Measurements from ENCODE around the gene PFKFB4. TPM values are rescaled to one million over a fixed set of nuclear protein-coding genes. Genes with fewer than 3 reads are reported as not detected.

The PFKFB4 gene
- total and polyA plus RNA-seq, 2 donors (not counting 1 experiment from before 2014, with no cell fraction given): 1.3 to 3.3 TPM

DNA sequence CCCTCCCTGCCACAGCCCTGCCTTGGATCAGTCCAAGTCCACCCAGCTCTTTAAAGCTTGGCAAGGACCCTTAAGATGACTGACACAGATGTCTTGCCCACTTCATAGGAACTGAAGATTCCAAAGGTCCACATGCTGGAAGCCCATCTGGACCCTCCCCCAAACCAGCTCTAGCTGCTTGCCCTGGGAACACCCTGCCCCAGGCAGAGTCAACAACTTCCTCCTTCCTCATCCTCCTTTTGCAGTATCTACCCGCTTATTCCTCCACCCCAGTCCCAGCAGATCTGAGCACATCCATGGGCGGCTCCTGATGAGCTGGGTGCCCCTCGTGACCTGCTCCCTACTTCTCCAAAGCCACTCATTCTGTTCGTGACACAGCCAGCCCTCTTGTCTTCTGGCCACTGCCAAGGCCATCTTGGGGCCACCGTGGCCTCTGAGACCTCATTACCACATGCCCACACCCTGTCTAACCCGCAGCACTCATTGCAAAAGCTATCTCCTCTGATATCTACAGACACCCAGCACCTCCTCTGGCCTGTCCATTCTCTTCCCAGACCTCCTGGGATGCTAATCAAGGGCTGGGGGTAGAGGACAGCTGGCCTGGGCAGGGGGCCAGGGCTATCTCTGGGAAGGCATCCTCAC is 2.0 kb upstream of the PFKFB4 start:
- H3K9me3 Mint-ChIP-seq (ENCODE audit: insufficient read depth): no peaks in the 10 kb centered on the region
- POLR2A ChIA-PET: interaction anchor here (1.2 kb wide), 1 partner anchor 258 kb away, joined by 3 read pairs; the partner anchor contains the start of gene NME6
- Histone ChIP-seq H3K27me3 (replicated peaks in 1 of 4; ENCODE audit: control extremely low read depth in 1 of 4, control insufficient read depth in 3 of 4, insufficient read depth in 4 of 4, low read length in 3 of 4) (no peaks in the 10 kb centered on the region), H3K9me3 (ENCODE audit: control extremely low read depth in 1 of 3, control insufficient read depth in 2 of 3, insufficient read depth in 1 of 3, low read length in 2 of 3) (no peaks in the 10 kb centered on the region), H3K36me3 (replicated peaks in 1 of 2; ENCODE audit: control extremely low read depth in 1 of 2, control insufficient read depth in 1 of 2, extremely low read depth in 1 of 2, insufficient read depth in 2 of 2, low read length in 1 of 2) (no peaks in the 10 kb centered on the region), H3K4me2 (replicated peaks; ENCODE audit: low read depth, low read length, poor library complexity, severe bottlenecking) (peak overlapping the region; percentile 83), H2AFZ (ENCODE audit: insufficient read depth, low read depth, low read length, poor library complexity, severe bottlenecking) (no peak overlapping the region), H4K20me1 (ENCODE audit: control insufficient read depth, insufficient read depth, low read length, poor library complexity, severe bottlenecking) (no peaks in the 10 kb centered on the region), H3K4me1 (ENCODE audit: control insufficient read depth in 2 of 2, insufficient read depth in 2 of 2, low read length in 2 of 2) (peaks cover 16 to 40% of the 10 kb centered on the region in 2 donors), H3K9ac (ENCODE audit: low read length) (no peak overlapping the region), H3K79me2 (ENCODE audit: control insufficient read depth, insufficient read depth, low read length) (no peaks in the 10 kb centered on the region), H3K4me3 (ENCODE audit: control extremely low read depth in 1 of 5, extremely low read depth in 1 of 5, insufficient read depth in 1 of 5, low read depth in 2 of 5, low read length in 4 of 5) (no peak overlapping the region), H3K27ac (ENCODE audit: low read length in 2 of 2) (no peak overlapping the region)
- no peak for ATAC-seq (ENCODE audit: low read depth)
- H3K4me1 Mint-ChIP-seq: peaks cover 33% of the 10 kb centered on the region
- intact Hi-C loops (cut with micrococcal nuclease): loop anchor here (5.0 kb wide), 2 partner anchors 371 to 464 kb away; partner anchors contain the start of genes CDC25A and NDUFAF3
- H3K4me3 Mint-ChIP-seq: peak overlapping the region; percentile 58
- DNase-seq: no peak
- 69% methylated on average over 5 of the region's 6 CpGs for WGBS (ENCODE audit: insufficient coverage)
- TF ChIP-seq, protein P1, sequence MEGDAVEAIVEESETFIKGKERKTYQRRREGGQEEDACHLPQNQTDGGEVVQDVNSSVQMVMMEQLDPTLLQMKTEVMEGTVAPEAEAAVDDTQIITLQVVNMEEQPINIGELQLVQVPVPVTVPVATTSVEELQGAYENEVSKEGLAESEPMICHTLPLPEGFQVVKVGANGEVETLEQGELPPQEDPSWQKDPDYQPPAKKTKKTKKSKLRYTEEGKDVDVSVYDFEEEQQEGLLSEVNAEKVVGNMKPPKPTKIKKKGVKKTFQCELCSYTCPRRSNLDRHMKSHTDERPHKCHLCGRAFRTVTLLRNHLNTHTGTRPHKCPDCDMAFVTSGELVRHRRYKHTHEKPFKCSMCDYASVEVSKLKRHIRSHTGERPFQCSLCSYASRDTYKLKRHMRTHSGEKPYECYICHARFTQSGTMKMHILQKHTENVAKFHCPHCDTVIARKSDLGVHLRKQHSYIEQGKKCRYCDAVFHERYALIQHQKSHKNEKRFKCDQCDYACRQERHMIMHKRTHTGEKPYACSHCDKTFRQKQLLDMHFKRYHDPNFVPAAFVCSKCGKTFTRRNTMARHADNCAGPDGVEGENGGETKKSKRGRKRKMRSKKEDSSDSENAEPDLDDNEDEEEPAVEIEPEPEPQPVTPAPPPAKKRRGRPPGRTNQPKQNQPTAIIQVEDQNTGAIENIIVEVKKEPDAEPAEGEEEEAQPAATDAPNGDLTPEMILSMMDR (IDR thresholded peaks at IDR 0.05): peak; percentile 51
- TF ChIP-seq EZH2 (IDR thresholded peaks at IDR 0.05; ENCODE audit: borderline replicate concordance, insufficient read depth, low read depth, low read length, poor library complexity, severe bottlenecking): no peak
- no peaks in the 10 kb centered on the region for H3K27me3 Mint-ChIP-seq
- CTCF ChIA-PET: interaction anchor here (1.0 to 12.9 kb wide), 9 partner anchors 9 to 157 kb away, joined by 3 to 190 read pairs (median 4); partner anchors contain the start of genes CCDC51 and TMA7
- H3K27ac Mint-ChIP-seq: peak overlapping the region; percentile 32

Data from B cell (primary cell).